ENCODE measurements around the gene CHST3. TPM values are rescaled to one million over a fixed set of nuclear protein-coding genes. Genes with fewer than 3 reads are reported as not detected.
"Not testable (repeated sequence)": the region's sequence is repeated elsewhere in the genome, so short reads cannot be mapped to it uniquely, and the experiment has no call there.

Gene CHST3
- total RNA-seq, 1 donor: 58.3 TPM

- no peak for DNase-seq (ENCODE audit: low read depth)
- TF ChIP-seq CTCF (IDR thresholded peaks at IDR 0.05; ENCODE audit: insufficient read depth, low read depth, low read length): no peak
- no peak overlapping the region for H3K4me3 ChIP-seq (ENCODE audit: low read depth, low read length)
Measured at GRCh38 chr10:72031706-72032105, 67.5 kb downstream of the CHST3 start.

GRCh38 chr10:72032409-72033162 lies 68.4 kb downstream of the CHST3 start:
- DNase-seq (ENCODE audit: low read depth); H3K4me3 ChIP-seq (ENCODE audit: low read depth, low read length): not testable (repeated sequence)

- H3K4me3 ChIP-seq (ENCODE audit: low read depth, low read length): no peak overlapping the region
- no peak for DNase-seq (ENCODE audit: low read depth)
- no peak for TF ChIP-seq CTCF (IDR thresholded peaks at IDR 0.05; ENCODE audit: insufficient read depth, low read depth, low read length)
Measured at GRCh38 chr10:72034040-72034499, 69.9 kb downstream of the CHST3 start.

- no peak for DNase-seq (ENCODE audit: low read depth)
- no peak for TF ChIP-seq CTCF (IDR thresholded peaks at IDR 0.05; ENCODE audit: insufficient read depth, low read depth, low read length)
Measured at GRCh38 chr10:72034761-72035160, 70.6 kb downstream of the CHST3 start.

GRCh38 chr10:72035252-72035887 lies 71.2 kb downstream of the CHST3 start:
- no peak overlapping the region for H3K4me3 ChIP-seq (ENCODE audit: low read depth, low read length)
- DNase-seq (ENCODE audit: low read depth): no peak
- TF ChIP-seq CTCF (IDR thresholded peaks at IDR 0.05; ENCODE audit: insufficient read depth, low read depth, low read length): no peak

More at GRCh38 chr10:72034761-72035160, 70.6 kb downstream of the CHST3 start:
- H3K4me3 ChIP-seq (ENCODE audit: low read depth, low read length): no peak overlapping the region

- DNase-seq (ENCODE audit: low read depth): no peak
- no peak overlapping the region for H3K4me3 ChIP-seq (ENCODE audit: low read depth, low read length)
- TF ChIP-seq CTCF (IDR thresholded peaks at IDR 0.05; ENCODE audit: insufficient read depth, low read depth, low read length): no peak
Measured at GRCh38 chr10:72037266-72037665, 73.1 kb downstream of the CHST3 start.

- no peak overlapping the region for H3K4me3 ChIP-seq (ENCODE audit: low read depth, low read length)
- no peak for DNase-seq (ENCODE audit: low read depth)
- no peak for TF ChIP-seq CTCF (IDR thresholded peaks at IDR 0.05; ENCODE audit: insufficient read depth, low read depth, low read length)
Measured at GRCh38 chr10:72037811-72038210, 73.6 kb downstream of the CHST3 start.
